ENCODE data around the gene RGS1. TPM values are rescaled to one million over a fixed set of nuclear protein-coding genes. Genes with fewer than 3 reads are reported as not detected.

The RGS1 gene
- total and polyA plus RNA-seq, 8 donors = 1.5 to 32.3 (median 4.5) TPM

GRCh38 chr1:192561301-192561700, 14.3 kb upstream of the RGS1 start:
- H3K4me3 ChIP-seq = no peak overlapping the region
- no peaks in the 10 kb centered on the region for H3K9me3 ChIP-seq
- H3K36me3 ChIP-seq = no peaks in the 10 kb centered on the region
- no peaks in the 10 kb centered on the region for H3K4me1 ChIP-seq
- intact Hi-C loops (cut with DNase I) = no loop called here
- ATAC-seq (no peak), DNase-seq (no peak)
- TF ChIP-seq CTCF (IDR thresholded peaks at IDR 0.05) = no peak
- no peaks in the 10 kb centered on the region for H3K27me3 ChIP-seq
- no peak overlapping the region for H3K27ac ChIP-seq

GRCh38 chr1:192563129-192563528, 12.4 kb upstream of the RGS1 start:
- Histone ChIP-seq H3K4me1 (no peaks in the 10 kb centered on the region), H3K4me3 (no peak overlapping the region), H3K27me3 (no peaks in the 10 kb centered on the region), H3K27ac (no peak overlapping the region), H3K9me3 (no peaks in the 10 kb centered on the region), H3K36me3 (no peaks in the 10 kb centered on the region)
- DNase-seq (no peak), ATAC-seq (no peak)
- no peak for TF ChIP-seq CTCF (IDR thresholded peaks at IDR 0.05)
- intact Hi-C loops (cut with DNase I) = no loop called here

DNA sequence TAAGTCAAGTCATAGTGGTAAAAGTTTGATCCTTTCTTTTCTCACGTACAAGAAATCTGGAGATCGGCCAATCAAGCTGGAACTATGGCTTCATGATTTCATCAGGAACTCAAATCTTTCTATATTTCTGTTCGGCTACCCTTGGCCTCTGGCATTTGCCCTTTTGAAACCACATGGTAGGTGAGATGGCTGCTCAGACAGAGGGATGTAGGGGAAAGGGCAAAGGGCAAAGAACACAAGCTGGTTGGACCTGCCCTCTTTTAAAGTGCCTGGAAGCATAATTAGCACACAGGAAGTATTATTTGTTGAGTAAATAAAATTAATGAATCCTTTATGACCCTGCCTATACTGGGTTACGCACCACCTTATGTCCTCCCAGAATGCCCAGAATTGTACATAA, 11.5 kb upstream of the RGS1 start:
- Histone ChIP-seq H3K9me3 (no peaks in the 10 kb centered on the region), H3K27ac (no peak overlapping the region), H3K4me1 (no peaks in the 10 kb centered on the region), H3K4me3 (no peak overlapping the region), H3K27me3 (no peaks in the 10 kb centered on the region), H3K36me3 (no peaks in the 10 kb centered on the region)
- intact Hi-C loops (cut with DNase I) = no loop called here
- DNase-seq (no peak), ATAC-seq (no peak)
- TF ChIP-seq CTCF (IDR thresholded peaks at IDR 0.05) = no peak

DNA sequence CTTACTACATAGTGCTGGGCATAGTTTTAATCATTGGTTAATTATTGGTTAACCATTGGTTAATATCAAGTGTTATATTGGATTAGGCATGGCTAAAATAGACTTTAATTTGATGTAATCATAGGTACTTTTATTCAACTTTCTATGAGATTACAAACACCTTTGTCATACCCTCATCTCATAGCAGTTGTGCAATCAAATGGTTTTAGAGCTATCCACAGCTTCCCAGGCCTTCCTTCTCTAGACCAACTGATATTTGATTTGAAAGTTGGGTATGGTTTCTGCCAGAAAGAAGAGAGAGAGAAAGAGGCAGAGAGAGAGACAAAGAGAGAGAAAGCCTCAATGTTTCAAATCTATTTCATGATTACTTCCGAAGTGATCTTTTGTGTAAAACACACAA, 9.6 kb upstream of the RGS1 start:
- ATAC-seq = no peak
- no peak for TF ChIP-seq CTCF (IDR thresholded peaks at IDR 0.05)

GRCh38 chr1:192566657-192567056, 8.9 kb upstream of the RGS1 start:
- Histone ChIP-seq H3K4me3 (no peak overlapping the region), H3K27ac (no peak overlapping the region), H3K9me3 (peaks cover 0 to 9% of the 10 kb centered on the region in 2 donors), H3K4me1 (no peaks in the 10 kb centered on the region), H3K27me3 (no peaks in the 10 kb centered on the region), H3K36me3 (no peaks in the 10 kb centered on the region)
- intact Hi-C loops (cut with DNase I) = no loop called here
- TF ChIP-seq CTCF (IDR thresholded peaks at IDR 0.05) = no peak
- DNase-seq (no peak), ATAC-seq (no peak)

More for the DNA sequence above, 9.6 kb upstream of the RGS1 start:
- Histone ChIP-seq H3K27ac (no peak overlapping the region), H3K4me1 (no peaks in the 10 kb centered on the region), H3K27me3 (no peaks in the 10 kb centered on the region), H3K9me3 (peaks cover 0 to 9% of the 10 kb centered on the region in 2 donors), H3K4me3 (no peak overlapping the region), H3K36me3 (no peaks in the 10 kb centered on the region)
- no peak for DNase-seq
- intact Hi-C loops (cut with DNase I) = no loop called here

All from left lung (tissue), 10 donors.